Astrocyte (in vitro differentiated cells and primary cell): ENCODE measurements around the gene FLVCR1.

Experiments
- EZH2 ChIP-seq: IDR thresholded peaks from 2 replicates; pipeline ENCODE4 v1.6.1; 2012; ENCODE audit warnings: mild to moderate bottlenecking, low read length, inconsistent platforms; ENCODE audit not compliant: insufficient read depth
- TF ChIP-seq, protein P1 (sequence below): IDR thresholded peaks from 2 replicates; pipeline ENCODE4 v1.5.1; 2011; ENCODE audit warnings: low read depth, mild to moderate bottlenecking, inconsistent platforms, low read length, moderate library complexity; ENCODE audit not compliant: insufficient read depth

GRCh38 chr1:212943393-212943710 lies 85.3 kb downstream of the FLVCR1 start:
- TF ChIP-seq, protein P1, sequence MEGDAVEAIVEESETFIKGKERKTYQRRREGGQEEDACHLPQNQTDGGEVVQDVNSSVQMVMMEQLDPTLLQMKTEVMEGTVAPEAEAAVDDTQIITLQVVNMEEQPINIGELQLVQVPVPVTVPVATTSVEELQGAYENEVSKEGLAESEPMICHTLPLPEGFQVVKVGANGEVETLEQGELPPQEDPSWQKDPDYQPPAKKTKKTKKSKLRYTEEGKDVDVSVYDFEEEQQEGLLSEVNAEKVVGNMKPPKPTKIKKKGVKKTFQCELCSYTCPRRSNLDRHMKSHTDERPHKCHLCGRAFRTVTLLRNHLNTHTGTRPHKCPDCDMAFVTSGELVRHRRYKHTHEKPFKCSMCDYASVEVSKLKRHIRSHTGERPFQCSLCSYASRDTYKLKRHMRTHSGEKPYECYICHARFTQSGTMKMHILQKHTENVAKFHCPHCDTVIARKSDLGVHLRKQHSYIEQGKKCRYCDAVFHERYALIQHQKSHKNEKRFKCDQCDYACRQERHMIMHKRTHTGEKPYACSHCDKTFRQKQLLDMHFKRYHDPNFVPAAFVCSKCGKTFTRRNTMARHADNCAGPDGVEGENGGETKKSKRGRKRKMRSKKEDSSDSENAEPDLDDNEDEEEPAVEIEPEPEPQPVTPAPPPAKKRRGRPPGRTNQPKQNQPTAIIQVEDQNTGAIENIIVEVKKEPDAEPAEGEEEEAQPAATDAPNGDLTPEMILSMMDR: no peak
- no peak for TF ChIP-seq EZH2
